ENCODE measurements around the gene MEGF11. TPM values are rescaled to one million over a fixed set of nuclear protein-coding genes. Genes with fewer than 3 reads are reported as not detected.

The MEGF11 gene
- total RNA-seq, 1 donor from 2014 or later: not detected

GRCh38 chr15:65963911-65964482 lies 289.6 kb downstream of the MEGF11 start:
- ATAC-seq (no peak), DNase-seq (ENCODE audit: missing footprints) (no peak)
- intact Hi-C loops (cut with DNase I): loop anchor here (10.0 kb wide), 1 partner anchor 309 kb away; no protein-coding TSS in a partner anchor

- intact Hi-C loops (cut with DNase I): loop anchor here (10.0 kb wide), 1 partner anchor 309 kb away; no protein-coding TSS in a partner anchor
- ATAC-seq (no peak), DNase-seq (ENCODE audit: missing footprints) (no peak)
Observed at GRCh38 chr15:65963358-65963757, 290.2 kb downstream of the MEGF11 start.

- DNase-seq (ENCODE audit: missing footprints) (no peak), ATAC-seq (no peak)
- intact Hi-C loops (cut with DNase I): loop anchor here (10.0 kb wide), 1 partner anchor 307 kb away; no protein-coding TSS in a partner anchor
Observed at GRCh38 chr15:65962187-65962586, 291.4 kb downstream of the MEGF11 start.

GRCh38 chr15:65960586-65960985 lies 293.0 kb downstream of the MEGF11 start:
- no peak for DNase-seq (ENCODE audit: missing footprints)
- no peak for ATAC-seq
- intact Hi-C loops (cut with DNase I): loop anchor here (10.0 kb wide), 1 partner anchor 306 kb away; no protein-coding TSS in a partner anchor

GRCh38 chr15:65958835-65959234 lies 294.7 kb downstream of the MEGF11 start:
- no peak for ATAC-seq
- intact Hi-C loops (cut with DNase I): no loop called here
- DNase-seq (ENCODE audit: missing footprints): no peak

GRCh38 chr15:65957451-65957850 lies 296.1 kb downstream of the MEGF11 start:
- ATAC-seq (no peak), DNase-seq (ENCODE audit: missing footprints) (no peak)
- intact Hi-C loops (cut with DNase I): no loop called here

GRCh38 chr15:65956899-65957298 lies 296.7 kb downstream of the MEGF11 start:
- DNase-seq (ENCODE audit: missing footprints) (no peak), ATAC-seq (no peak)
- intact Hi-C loops (cut with DNase I): no loop called here

- DNase-seq (ENCODE audit: missing footprints) (no peak), ATAC-seq (no peak)
- intact Hi-C loops (cut with DNase I): no loop called here
Observed at GRCh38 chr15:65956307-65956706, 297.2 kb downstream of the MEGF11 start.

GRCh38 chr15:65954289-65954741 lies 299.2 kb downstream of the MEGF11 start:
- intact Hi-C loops (cut with DNase I): no loop called here
- DNase-seq (ENCODE audit: missing footprints) (no peak), ATAC-seq (no peak)

GRCh38 chr15:65953622-65954021 lies 299.9 kb downstream of the MEGF11 start:
- intact Hi-C loops (cut with DNase I): no loop called here
- no peak for DNase-seq (ENCODE audit: missing footprints)
- ATAC-seq: no peak

GRCh38 chr15:65952391-65953053 lies 301.0 kb downstream of the MEGF11 start:
- intact Hi-C loops (cut with DNase I): no loop called here
- DNase-seq (ENCODE audit: missing footprints) (no peak), ATAC-seq (no peak)

- DNase-seq (ENCODE audit: missing footprints): no peak
- intact Hi-C loops (cut with DNase I): no loop called here
- no peak for ATAC-seq
Observed at GRCh38 chr15:65951007-65951406, 302.5 kb downstream of the MEGF11 start.

- no peak for DNase-seq (ENCODE audit: missing footprints)
- no peak for ATAC-seq
- intact Hi-C loops (cut with DNase I): no loop called here
Observed at GRCh38 chr15:65949491-65949890, 304.1 kb downstream of the MEGF11 start.

GRCh38 chr15:65949011-65949410 lies 304.5 kb downstream of the MEGF11 start:
- intact Hi-C loops (cut with DNase I): no loop called here
- DNase-seq (ENCODE audit: missing footprints) (no peak), ATAC-seq (no peak)

- DNase-seq (ENCODE audit: missing footprints) (no peak), ATAC-seq (no peak)
- intact Hi-C loops (cut with DNase I): no loop called here
Observed at GRCh38 chr15:65948383-65948782, 305.2 kb downstream of the MEGF11 start.

- ATAC-seq (no peak), DNase-seq (ENCODE audit: missing footprints) (no peak)
- intact Hi-C loops (cut with DNase I): no loop called here
Observed at GRCh38 chr15:65947041-65947440, 306.5 kb downstream of the MEGF11 start.

GRCh38 chr15:65945616-65946015 lies 307.9 kb downstream of the MEGF11 start:
- intact Hi-C loops (cut with DNase I): no loop called here
- ATAC-seq (no peak), DNase-seq (ENCODE audit: missing footprints) (no peak)

- ATAC-seq (no peak), DNase-seq (ENCODE audit: missing footprints) (no peak)
- intact Hi-C loops (cut with DNase I): no loop called here
Observed at GRCh38 chr15:65944404-65944803, 309.1 kb downstream of the MEGF11 start.

GRCh38 chr15:65942436-65942835 lies 311.1 kb downstream of the MEGF11 start:
- intact Hi-C loops (cut with DNase I): no loop called here
- no peak for ATAC-seq
- no peak for DNase-seq (ENCODE audit: missing footprints)

GRCh38 chr15:65940618-65940909 lies 313.0 kb downstream of the MEGF11 start:
- intact Hi-C loops (cut with DNase I): no loop called here
- ATAC-seq: peak; percentile 33
- DNase-seq (ENCODE audit: missing footprints): no peak

Data from Right ventricle myocardium inferior (tissue), 1 donor.